DLD1 (cell line): Measurements from ENCODE around the gene OXCT1.
"Not testable (repeated sequence)": the region's sequence is repeated elsewhere in the genome, so short reads cannot be mapped to it uniquely, and the experiment has no call there.

Source experiments
- in situ Hi-C: cut with HindIII; loops from 2 replicates; pipeline ENCODE4 v1.10.0; 2017; ENCODE audit warnings: low sequenced_read_pairs

Gene OXCT1

GRCh38 chr5:41728281-41728680 is 141.9 kb downstream of the OXCT1 start:
- in situ Hi-C loops: no loop called here

GRCh38 chr5:41722359-41722950 is 147.8 kb downstream of the OXCT1 start:
- in situ Hi-C loops: no loop called here

DNA sequence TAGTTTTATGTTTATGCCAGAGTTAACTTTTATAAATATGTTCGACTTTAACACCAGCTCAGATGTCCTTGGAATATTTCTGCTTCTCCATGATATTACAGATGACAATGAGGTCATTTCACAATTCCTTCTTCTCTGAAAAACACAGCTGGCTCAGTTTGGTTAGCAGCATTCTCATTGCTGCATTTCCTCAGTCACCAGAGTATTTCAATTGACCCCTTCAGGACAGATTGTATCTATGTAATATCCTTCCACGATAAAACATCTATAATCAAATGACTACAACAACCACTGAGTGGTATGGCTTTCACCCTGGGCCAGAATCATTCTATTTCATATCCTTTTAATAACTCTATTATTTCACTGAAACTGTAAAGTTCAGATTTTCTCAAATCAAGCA is 148.7 kb downstream of the OXCT1 start:
- in situ Hi-C loops: no loop called here

DNA sequence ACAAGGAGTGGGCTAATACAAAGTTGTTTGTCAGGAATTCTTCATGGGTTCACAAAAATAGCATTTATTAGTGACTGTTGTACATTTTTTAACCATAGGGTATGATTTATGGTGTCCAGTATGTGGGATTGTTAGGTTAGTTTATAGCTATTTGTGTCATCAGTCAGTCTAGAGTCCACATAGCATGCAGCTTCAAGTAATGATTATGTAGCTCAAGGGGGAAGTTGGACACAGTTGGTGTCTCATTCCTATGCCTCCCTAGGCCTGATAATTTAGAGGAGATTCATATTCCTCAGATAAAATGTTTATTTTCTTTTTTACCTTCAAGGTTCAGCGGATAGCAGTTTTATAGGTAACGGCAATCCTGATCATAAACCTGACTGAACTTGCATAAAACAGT is 153.8 kb downstream of the OXCT1 start:
- in situ Hi-C loops: no loop called here

DNA sequence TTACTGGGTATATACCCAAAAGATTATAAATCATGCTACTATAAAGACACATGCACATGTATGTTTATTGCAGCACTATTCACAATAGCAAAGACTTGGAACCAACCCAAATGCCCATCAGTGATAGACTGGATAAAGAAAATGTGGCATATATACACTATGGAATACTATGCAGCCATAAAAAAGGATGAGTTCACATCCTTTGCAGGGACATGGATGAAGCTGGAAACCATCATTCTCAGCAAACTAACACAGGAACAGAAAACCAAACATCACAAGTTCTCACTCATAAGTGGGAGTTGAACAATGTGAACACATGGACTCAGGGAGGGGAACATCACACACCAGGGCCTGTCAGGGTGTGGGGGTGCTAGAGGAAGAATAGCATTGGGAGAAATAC is 155.8 kb downstream of the OXCT1 start:
- in situ Hi-C loops: not testable (repeated sequence)

DNA sequence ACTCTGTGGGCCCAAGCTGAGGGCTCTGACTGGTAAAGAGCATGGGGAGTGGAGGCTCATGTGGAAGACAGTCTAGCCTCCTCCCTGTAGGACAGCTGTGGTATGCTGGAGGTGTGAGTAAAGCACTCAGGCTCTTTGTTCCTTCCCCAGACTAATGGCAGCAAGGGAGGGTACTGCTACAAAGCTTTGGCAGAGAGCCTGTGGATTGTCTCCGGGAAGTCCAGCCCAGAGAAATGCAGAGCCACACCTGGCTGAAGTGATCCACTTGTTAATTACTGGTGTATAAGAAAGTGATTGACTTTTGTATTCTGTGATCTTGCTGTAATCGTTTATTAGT is 161.7 kb downstream of the OXCT1 start:
- in situ Hi-C loops: no loop called here

DNA sequence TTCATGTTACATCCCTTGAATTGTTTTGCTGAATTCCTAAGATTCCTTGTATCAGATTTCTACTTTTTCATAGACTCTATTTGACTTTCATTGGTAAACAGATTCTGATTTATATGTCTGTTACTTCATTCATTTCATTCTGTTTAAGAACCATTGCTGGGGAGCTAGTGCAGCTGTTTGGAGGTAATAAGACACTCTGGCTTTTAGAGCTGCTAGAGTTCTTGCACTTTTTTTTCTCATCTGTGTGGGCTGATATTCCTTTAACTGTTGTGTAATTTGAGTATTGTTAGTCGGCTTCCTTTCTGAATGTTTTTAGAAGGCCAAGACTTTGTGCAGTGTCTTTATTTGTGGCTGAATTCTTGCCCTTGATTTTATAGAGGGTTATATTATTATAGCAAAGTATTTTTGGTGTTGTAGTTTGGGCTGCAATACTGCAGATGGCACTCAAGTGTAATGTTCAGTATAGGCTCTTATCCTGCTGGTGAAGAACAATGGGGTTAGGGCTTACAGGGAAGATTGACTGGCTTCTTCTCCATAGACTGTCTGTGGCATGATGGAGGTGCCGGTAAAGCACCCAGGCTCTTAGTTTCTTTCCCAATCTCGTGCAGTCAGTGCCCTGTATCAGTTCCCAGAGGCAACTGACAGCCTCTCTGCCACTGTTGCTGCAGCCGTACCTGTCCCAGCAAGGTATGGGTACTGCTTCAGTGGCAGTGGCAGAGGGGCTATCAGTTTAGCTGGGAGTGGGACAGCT is 162.2 kb downstream of the OXCT1 start:
- in situ Hi-C loops: no loop called here

DNA sequence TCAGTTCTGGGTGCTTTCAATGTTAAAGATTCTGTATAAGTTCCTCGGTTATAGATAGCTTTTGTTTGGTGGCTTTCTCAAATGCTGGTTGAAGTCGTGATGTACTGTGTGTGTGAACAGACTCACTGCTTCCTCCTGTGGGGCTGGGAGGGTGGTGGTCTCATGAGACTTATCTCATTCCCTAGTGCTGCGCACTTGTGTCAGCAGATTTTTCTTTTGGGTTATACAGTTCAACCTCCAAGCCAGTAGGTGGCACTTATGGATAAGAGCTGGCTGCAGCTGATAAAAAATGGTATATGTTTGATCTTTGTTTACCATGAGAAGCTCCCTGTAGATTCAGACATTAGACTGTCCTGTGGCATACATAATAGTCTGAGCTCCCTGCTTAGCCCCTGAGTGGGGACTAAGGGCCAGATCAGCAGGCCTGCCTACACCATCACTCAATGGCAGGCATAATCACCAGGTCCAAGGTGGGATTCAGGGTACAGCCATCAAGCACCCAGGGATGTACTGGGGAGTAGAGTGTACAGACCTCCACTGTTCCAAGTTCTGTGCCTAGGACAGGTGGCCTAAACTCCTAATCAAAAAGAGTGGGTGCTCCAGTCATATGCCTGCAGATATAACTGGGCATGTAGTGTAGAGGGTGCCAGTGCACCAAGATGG is 174.2 kb downstream of the OXCT1 start:
- in situ Hi-C loops: no loop called here

DNA sequence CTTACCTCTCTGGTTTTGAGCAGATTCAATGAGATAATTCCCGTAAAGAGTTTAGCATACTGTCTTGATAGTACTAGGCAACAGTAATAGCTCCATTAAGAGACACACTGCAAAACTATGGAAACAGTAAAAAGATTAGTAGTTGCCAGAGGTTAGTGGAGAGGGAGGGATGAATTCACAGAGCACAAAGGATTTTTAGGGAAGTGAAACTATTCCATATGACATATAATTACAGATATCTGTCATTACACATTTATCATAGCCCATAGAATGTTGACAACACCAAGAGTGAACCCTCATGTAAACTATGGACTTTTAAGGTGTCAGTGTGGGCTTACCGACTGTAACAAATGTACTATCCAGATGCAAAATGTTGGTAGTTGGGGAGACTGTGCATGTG is 183.5 kb downstream of the OXCT1 start:
- in situ Hi-C loops: no loop called here

DNA sequence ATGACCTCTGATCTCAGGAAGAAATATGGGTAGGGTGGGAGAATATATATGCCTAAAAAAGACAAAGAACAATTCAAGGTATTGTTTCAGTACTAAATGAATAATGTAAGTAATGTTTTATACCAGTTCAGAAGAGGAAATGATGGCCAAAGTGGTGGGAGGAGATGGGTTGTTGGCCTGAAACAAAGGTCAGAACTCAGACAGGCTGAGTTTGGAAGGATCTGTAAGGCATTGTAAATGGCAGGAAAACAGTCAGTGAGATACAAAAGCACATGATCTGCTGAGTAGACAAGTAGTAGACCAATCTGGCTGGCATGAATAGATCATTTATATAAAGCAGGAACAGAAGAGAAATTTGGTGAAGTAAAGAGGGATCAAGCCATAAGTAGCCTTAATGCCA is 184.0 kb downstream of the OXCT1 start:
- in situ Hi-C loops: no loop called here

DNA sequence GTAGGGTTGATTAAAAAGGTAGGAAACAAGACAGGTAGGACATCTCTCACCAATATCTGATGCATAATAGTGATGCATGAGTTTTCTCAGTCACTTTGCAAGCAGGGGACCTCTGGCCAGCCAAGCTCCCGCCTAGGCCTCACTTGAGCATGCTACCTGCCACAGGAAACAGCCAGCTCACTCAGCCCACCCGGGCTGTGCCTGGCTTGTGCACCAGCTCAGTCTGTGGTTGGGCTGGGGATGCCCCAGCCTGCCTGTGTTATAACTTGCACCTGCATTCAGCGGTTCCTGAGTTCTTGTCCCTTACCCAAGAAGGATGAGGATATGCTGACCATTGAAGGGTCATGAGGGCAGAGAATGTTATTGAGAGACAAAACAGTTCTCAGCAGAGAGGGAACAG is 187.0 kb downstream of the OXCT1 start:
- in situ Hi-C loops: no loop called here

DNA sequence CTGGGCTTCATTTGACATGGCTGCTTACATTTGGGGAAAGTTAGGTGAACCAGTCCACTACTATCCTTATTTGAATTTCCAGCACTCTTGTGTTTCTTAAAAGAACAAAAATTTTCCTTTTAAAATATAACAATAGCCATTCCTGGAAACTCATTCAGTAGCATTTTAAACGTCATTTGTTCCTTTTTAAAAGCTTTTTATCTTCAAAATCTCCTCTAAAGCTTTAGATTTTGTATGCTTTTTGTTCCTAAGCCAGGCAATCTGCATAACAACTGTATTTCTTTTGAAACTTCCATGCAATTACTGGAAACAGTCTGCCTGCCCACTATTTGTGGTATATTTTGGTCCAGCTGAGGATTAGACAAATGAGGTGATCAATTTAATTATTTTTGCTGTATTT is 187.6 kb downstream of the OXCT1 start:
- in situ Hi-C loops: no loop called here

- in situ Hi-C loops: no loop called here
These were observed 188.4 kb downstream of the OXCT1 start for GRCh38 chr5:41681840-41682239.
